T-helper 22 cell (primary cell): ENCODE data around the gene DECR2.
"Not testable (repeated sequence)": the region's sequence is repeated elsewhere in the genome, so short reads cannot be mapped to it uniquely, and the experiment has no call there.

Experiments used
- DNase-seq: peaks from one replicate; pipeline ENCODE4 v3.0.0-alpha.2; 2020; ENCODE audit warnings: low read depth

Gene DECR2

GRCh38 chr16:366476-366875, 35.2 kb upstream of the DECR2 start:
- no peak for DNase-seq

- no peak for DNase-seq
Observed at GRCh38 chr16:367333-367903, 34.3 kb upstream of the DECR2 start.

DNA sequence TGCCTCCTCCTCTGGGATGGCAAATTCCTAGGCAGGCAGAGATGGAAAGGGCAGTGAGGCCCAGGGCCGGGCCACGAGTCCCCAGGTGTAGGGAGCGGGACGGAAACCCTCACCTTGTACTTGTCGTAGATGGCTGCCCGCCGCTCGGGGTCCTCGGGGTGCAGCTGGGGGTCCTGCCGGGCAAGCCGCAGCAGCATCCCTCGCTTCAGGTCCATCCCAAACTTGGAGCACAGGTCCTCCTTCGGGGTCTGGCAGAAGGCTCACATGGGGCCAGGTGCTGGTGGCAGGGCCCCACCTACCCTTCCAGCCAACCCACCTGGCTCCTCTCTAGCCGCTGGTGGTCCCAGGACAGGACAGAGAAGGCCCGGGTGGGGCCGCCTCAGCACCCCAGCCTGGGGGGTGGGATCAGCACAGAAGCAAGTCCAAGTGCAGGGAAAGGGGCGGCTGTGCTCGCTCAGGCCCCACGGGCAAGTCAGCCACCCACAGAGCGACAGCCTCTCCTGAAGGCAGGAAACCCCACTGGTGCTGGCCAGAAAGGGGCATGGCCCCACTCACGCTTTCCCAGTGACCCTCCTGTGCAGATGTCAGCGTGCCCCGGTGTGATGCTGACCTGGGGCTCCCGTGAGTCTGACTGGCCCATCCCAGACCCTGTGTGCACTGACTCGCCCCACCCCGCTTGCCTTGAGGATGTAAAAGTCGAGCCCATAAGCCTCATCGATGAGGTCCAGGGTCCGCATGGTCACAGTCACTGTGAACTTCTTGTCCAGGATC, 33.1 kb upstream of the DECR2 start:
- DNase-seq, result no peak

- no peak for DNase-seq
Observed at GRCh38 chr16:369275-369865, 32.3 kb upstream of the DECR2 start.

DNA sequence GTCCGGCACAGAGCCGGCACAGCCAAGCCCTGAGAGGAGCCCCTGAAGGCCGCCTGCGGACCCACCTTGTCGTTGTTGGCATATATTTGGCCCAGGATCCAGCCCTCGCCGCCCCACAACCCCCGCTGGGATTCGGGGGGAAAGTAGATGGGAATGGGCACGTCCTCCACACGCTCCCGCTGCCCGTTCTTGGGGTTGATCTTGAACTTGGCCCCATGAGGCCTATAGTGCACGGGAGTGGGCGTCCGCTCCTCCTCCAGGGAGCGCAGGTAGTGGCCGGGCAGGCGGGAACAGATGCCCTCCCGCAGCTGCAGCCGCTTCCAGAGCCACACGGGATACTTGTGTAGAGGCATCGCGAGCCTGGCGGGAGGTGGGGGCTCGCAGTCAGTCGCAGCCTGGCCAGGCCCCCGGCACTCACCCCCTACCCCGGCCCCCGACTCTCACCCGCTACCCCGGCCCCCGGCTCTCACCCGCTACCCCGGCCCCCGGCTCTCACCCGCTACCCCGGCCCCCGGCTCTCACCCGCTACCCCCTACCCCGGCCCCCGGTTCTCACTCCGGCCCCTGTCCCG, 31.7 kb upstream of the DECR2 start:
- no peak for DNase-seq

DNA sequence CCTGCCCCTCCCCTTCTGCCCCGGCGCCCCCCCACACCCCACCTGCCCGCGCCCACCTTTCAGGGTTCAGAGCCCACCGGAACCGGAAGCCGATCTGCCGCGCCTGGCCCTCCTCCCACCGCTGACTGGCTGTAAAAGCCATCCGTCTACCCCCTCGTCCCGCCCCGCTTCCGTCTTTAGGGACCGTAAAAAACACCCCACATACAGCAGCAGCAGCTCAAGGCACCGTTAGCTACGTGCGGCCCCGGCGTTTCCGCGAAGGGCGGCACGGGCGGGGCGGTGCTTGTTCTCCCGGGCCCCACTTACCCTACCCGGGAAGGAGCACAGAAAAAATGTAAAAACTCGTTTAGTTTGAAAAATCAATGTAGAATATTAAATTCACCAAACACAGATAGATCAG, 31.2 kb upstream of the DECR2 start, which contains the start of gene MRPL28:
Gene MRPL28, minus strand, starts transcription at position 96 of the 400 bp plus-strand sequence. CDS start 320 bp downstream, outside the sequence.
- peak; percentile 86 for DNase-seq

DNA sequence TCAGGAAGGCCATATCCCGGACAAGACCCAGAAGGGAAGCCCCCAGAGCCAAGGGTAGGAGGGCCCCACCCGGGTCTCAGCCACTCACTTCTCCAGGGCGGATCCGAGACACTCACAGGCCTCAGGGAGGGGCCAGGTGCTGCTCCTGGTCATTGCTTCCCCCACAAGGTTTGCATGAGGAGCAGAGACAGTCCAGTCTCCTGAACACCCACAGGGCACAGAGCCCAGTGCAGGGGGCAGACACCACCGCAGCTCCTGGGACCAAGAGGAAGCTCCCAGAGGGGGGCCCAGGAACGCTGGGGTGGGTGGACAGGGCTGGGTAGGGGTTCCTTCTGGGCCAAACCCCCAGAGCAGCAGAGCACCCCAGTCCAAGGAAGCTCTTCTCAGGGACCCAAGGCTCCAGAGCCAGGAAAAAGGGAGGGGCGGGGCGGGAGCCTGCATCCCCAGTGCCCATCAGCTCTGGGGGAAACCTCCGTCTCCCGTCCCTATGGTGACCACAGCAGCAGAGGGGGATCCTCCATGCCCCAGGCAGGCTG, 30.6 kb upstream of the DECR2 start:
- DNase-seq, result no peak

DNA sequence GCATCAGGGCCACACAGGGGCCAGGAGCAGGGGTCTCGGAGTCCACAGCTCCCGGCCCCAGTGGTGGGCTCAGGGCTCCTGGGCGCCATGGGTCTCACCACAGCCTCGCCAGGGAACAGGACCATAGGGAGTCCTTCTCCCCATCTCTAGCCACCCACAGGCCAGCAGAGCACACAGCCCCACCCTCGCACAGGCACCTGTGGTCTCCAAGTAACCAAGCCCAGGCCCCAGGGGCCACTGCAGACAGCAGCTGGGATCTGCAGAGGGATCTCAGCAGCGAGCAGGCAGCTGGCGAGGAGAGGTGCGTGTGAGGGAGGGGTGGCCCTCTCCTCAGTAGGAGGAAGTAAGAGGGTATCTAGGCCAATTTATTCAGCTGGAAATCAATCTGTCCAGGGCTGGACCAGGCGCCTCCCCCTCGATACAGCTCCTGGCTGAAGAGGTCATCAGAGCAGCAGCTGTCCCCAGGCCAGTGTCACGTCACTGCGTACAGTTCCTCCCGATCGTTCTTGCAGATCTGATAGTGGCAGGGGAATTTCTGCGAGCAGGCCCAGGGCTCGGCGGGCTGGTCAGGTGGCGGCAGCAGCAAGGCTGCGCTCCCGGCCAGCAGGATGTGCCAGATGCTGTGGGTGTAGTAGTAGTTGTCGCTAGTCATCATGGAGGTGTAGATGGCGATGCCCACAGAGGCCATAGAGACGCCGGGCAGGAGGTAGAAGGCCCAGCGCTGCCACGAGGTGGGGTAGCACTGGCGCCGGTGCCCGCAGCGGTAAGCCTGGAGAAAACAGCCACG, 30.0 kb upstream of the DECR2 start:
- DNase-seq, result no peak

GRCh38 chr16:372302-372983, 29.2 kb upstream of the DECR2 start:
- no peak for DNase-seq

GRCh38 chr16:373020-373598, 28.6 kb upstream of the DECR2 start:
- no peak for DNase-seq

- DNase-seq, result no peak
Observed at GRCh38 chr16:373848-374615, 27.7 kb upstream of the DECR2 start.

DNA sequence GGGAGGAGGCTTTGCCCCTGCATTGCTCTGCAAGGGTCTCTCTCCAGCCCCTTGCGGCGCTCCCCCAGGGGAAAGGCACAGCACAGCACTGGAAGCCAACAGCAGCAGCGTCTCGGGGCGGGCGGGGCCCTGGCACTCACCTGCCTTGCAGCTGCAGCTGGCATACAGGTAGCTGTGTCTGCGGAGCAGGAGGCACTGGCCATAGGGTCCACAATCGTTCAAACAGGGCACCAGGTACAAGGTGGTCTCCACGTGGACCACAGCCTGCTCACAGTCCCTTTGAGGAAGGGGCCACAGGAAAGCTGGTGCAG, 27.1 kb upstream of the DECR2 start:
- DNase-seq, result no peak

GRCh38 chr16:375212-375611, 26.5 kb upstream of the DECR2 start:
- no peak for DNase-seq

- no peak for DNase-seq
Observed at GRCh38 chr16:375927-376816, 25.5 kb upstream of the DECR2 start.

GRCh38 chr16:376817-377418, 24.8 kb upstream of the DECR2 start:
- DNase-seq, result no peak

GRCh38 chr16:377419-377951, 24.2 kb upstream of the DECR2 start:
- DNase-seq, result no peak

GRCh38 chr16:378113-378820, 23.4 kb upstream of the DECR2 start:
- DNase-seq, result not testable (repeated sequence)

- no peak for DNase-seq
Observed at GRCh38 chr16:378821-379182, 22.9 kb upstream of the DECR2 start.
